Measurements from ENCODE around the gene MEG3.
"Not testable (repeated sequence)": the region's sequence is repeated elsewhere in the genome, so short reads cannot be mapped to it uniquely, and the experiment has no call there.

Gene MEG3

GRCh38 chr14:100789460-100790417 is 36.2 kb upstream of the MEG3 start:
- DNase-seq = no peak

DNA sequence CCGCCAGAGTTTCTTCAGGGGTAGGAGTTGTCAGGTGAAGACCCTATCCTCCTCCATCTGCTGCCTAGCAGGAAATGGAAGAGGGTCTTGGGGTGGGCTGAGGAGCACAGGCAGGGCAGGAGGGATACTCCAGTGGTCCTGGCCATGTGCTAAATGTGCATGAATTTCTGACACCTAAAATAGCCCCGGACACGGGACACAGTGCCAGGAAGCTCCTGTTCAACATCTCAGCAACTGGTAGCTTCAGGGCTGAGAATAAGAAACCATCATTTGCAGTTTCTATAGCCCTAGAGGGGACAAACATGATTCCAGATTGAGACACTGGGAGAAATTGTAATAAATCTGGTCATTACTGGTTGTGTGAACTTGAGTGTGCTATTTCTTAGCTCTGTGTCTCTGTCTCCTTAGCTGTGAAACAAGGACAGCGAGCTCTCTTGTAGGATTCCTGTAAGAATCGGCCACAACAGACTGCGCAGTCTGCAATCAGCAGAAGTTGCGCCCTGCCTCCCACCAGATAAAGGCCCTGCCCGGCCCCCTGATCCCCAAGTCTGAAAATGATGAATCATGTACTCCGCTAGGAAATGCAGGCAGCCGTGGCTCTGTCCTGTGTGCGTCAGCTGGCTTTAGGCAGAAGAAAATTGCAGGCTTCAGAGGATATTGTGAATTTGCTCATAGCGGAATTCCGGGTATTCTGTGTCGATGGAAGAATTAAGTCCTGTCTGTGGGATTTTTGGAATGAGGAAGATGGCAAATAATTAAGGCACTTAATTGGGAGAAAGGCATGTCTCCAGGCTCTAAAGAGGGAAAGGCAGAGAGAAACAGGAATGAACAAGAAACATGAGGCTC is 35.2 kb upstream of the MEG3 start:
- no peak for DNase-seq

DNA sequence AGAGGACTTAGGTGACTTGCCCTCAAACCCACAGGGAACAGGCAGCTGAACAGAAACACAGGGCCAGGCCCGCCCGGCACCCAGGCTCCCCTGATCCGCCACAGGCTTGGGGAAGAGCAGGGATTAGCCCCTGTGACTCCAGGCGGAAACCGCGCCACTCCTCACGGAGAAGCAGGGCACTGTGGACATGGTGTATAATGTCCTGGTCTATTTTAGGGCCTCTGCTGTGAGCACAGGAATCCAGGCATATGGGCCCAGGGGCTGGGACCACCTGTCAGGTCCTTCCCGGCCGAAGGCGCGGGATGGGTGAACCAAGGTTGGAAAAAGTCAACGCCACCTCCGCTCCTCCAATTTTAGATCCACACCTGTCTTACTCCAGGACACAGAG is 34.6 kb upstream of the MEG3 start:
- DNase-seq = no peak

- no peak for DNase-seq
Observed at GRCh38 chr14:100791995-100792394, 33.9 kb upstream of the MEG3 start.

- DNase-seq = no peak
Observed at GRCh38 chr14:100796946-100797345, 29.0 kb upstream of the MEG3 start.

GRCh38 chr14:100800041-100800440 is 25.9 kb upstream of the MEG3 start:
- DNase-seq = no peak

DNA sequence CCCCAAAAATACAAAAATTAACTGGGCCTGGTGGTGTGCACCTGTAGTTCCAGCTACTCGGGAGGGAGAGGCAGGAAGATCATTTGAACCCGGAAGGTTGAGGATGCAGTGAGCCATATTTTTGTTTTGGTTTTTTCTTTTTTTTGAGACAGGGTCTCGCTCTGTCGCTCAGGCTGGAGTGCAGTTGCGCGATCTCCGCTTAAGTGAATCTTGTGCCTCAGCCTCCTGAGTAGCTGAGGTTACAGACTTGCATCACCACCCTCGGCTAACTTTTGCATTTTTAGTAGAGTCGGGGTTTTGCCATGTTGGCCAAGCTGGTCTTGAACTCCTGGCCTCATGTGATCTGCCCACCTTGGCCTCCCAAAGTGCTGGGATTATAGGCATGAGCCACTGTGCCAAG is 24.5 kb upstream of the MEG3 start:
- DNase-seq = not testable (repeated sequence)

- DNase-seq = no peak
Observed at GRCh38 chr14:100802179-100802578, 23.7 kb upstream of the MEG3 start.

GRCh38 chr14:100802766-100803165 is 23.2 kb upstream of the MEG3 start:
- DNase-seq = no peak

GRCh38 chr14:100803226-100803625 is 22.7 kb upstream of the MEG3 start:
- no peak for DNase-seq

DNA sequence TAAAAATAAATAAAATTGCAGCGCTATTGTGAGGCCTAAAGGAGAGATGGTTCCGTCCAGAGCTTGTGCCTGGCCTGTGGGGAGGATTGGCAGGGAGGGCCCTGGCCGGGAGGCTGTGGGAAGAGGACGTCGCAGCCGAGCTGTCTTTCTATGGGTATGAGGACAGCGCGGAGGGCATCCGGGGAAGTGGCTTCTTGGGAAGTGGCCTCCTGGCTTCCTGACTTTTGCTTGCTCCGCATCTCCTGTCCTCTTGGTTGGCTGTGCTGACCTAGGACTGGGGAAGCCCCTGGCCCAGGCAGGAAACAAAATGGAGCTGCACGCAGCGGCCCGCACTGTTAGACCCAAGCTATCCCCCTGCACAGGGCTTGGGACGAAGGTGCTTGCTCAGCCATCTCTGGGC is 22.2 kb upstream of the MEG3 start:
- DNase-seq = no peak

DNA sequence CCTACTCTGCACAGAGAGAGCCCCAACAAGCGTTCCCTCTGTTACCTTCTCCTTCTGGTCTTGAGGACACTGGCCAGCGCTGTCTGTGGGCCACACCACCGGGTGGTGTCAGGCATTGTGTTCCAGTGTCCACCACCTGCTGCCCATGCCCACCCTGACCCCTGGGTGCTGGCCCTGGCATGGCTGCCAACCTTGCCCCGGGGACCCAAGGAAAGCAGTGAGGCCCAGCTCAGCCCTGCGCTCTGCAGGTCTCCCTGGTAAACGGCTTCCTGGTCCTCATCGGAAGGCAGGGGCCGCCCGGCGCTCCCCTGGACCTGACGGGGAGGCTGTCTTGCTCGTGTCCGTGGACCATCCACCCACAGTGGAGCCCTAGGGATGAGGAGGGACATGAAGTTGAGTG is 21.8 kb upstream of the MEG3 start:
- DNase-seq = no peak

DNA sequence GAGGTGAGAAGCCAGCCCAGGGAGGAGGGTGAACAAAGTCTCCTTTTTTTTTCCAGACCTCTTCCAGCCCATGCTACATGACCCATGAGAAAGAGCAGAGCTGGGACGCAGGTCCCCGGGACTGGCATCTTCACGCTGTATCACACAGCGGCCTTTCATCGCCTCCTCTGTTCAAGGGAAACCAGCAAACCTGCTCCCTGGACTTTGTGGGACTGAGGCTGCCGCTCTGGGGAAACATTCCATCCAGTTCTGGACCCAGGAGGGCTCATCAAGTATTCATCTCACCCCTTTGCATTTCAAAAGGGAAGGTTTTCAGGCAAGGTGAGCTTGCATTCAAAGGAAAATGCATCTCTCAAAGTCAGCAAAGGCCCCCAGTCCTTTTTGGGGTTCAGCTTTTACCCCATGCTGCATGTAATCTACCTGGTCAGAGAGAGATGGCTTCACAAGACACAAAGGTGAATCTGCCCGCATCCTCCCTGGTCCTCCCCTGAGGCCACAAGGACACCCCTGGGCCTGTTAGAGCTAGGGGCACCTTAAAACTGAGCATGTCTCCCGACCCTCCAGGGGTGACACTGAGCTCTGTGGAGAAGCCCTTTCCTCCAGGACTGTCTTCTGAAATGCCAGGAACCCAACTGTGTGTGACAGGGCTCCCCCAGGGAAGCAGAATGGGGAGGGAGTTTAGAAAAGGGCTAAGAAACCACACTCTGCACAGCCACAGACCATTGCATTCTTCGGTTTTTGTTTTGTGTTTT is 21.2 kb upstream of the MEG3 start:
- DNase-seq = no peak

- no peak for DNase-seq
Observed at GRCh38 chr14:100806386-100806785, 19.5 kb upstream of the MEG3 start.

DNA sequence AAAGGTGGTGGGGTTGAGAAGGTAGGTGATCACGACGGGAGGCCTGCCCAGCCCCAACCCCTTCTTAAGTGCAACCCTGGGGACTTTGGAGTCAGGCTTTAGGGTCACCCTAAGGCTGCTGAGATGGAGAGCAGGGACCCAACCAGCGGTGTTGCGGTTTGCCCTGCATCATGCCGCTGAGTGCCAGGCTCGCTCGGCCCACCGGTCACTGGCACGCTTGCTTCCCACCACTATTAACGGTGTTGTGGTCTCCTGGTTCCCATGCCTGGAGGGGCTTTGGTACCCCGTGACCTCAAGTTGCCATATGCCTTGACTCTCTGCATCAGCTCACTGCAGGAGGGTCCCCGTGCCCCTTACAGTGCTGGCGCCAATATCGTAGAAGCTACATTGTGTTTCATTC is 18.4 kb upstream of the MEG3 start:
- DNase-seq = no peak

DNA sequence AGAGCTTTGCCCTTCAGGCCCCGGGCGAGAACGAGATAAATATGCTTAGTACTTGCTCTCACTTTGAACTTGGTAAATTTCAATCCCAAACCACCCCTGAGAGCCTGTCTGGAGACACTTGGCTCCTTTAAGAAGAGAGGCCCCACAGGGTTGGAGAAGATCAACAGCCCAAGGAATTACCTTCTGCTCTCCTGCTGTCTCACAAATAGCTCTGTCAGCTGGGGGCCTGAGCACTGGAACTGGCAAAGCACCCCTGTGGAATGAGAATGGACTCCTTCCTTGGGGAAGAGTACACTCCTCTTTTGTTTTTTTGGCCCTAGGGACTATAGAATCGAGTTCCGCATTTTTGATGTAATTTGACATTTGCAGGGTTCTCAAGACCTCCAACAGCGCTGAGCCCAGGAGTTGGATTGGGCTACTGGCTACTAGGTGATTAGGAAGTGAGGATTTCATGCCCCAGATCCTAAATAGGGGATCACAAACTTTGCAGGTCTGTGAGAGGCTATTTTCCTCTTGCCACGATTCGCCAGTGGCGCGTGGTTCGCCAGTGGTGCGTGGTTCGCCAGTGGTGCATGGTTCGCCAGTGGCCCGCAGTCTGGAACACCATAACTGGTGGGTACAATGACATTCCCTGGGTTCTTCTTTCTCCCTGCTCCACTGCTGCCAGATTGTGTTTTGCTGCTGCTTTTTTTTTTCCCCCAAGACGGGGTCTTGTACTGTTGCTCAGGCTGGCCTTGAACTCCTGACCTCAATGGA is 17.8 kb upstream of the MEG3 start:
- no peak for DNase-seq

GRCh38 chr14:100810435-100810834 is 15.5 kb upstream of the MEG3 start:
- no peak for DNase-seq

GRCh38 chr14:100810861-100811461 is 15.0 kb upstream of the MEG3 start:
- no peak for DNase-seq

DNA sequence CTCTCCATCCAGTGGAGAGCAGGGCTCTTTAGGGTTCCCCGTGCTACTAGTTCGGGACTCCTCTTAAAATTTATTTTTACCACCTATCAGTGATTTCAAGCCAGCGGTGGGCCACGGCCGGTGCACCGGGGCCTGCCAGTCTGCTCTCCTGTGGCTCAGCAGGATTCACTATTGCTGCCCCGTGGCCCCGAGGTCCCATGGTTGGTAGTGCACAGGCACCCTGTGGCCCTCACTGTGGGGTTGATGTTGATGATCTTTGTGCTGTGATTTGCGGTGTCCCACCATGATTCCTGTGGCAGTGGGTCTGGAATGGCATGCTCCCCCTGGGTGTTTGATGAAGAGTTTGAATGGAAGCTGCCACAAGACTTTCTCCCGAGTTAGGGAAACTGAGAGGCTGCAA is 12.6 kb upstream of the MEG3 start:
- DNase-seq = no peak

GRCh38 chr14:100815478-100816285 is 10.2 kb upstream of the MEG3 start:
- no peak for DNase-seq
